ENCODE measurements around the gene KHDC4. TPM values are rescaled to one million over a fixed set of nuclear protein-coding genes. Genes with fewer than 3 reads are reported as not detected.

KHDC4 gene
- total and polyA plus RNA-seq, 2 of the 4 experiments (the other 2 are of a cell fraction), result 28.0 to 29.9 TPM

- peaks cover 5% of the 10 kb centered on the region; the same call in 1 of the 2 replicates for H3K4me1 ChIP-seq (ENCODE audit: control insufficient read depth, insufficient read depth, low read length)
- peaks cover 2% of the 10 kb centered on the region; the same call in 1 of the 2 replicates for H3K9me1 ChIP-seq (ENCODE audit: insufficient read depth, low read length)
- H2AK9ac ChIP-seq (replicated peaks; ENCODE audit: low read depth, low read length, poor library complexity), result peak within 1 kb of the TSS; percentile 99
- peak within 1 kb of the TSS; percentile 92 for H2AFZ ChIP-seq (replicated peaks; ENCODE audit: low read length, poor library complexity)
- BruUV-seq (replicated peaks), result no TSS peak
- CTCF ChIA-PET, result no interaction called here
- ATAC-seq (ENCODE audit: low read depth) (peak; percentile 89), DNase-seq (peak; percentile 72)
- H3K79me1 ChIP-seq (ENCODE audit: low read depth in 1 of 2, low read length in 2 of 2), result peaks cover 23 to 47% of the 10 kb centered on the region in 2 experiments
- peak within 1 kb of the TSS; percentile 92 for H3K4me2 ChIP-seq (ENCODE audit: low read depth, low read length)
- H2BK5ac ChIP-seq (ENCODE audit: low read depth, low read length, poor library complexity, severe bottlenecking), result peak within 1 kb of the TSS; percentile 88
- H3K4ac ChIP-seq (ENCODE audit: low read depth, low read length), result peak within 1 kb of the TSS; percentile 96
- peak within 1 kb of the TSS; percentile 70 for H3K4me3 ChIP-seq (ENCODE audit: insufficient read depth, low read depth, low read length)
- H3K18ac ChIP-seq (ENCODE audit: low read depth, low read length), result peak within 1 kb of the TSS; percentile 65
- H2BK120ac ChIP-seq (ENCODE audit: low read depth, low read length), result peak within 1 kb of the TSS; percentile 61
- H4K91ac ChIP-seq (ENCODE audit: insufficient read depth, low read depth, low read length), result peak within 1 kb of the TSS; percentile 77
- no peaks in the 10 kb centered on the region for H3K9me3 ChIP-seq (ENCODE audit: control insufficient read depth, insufficient read depth, low read length)
- peak within 1 kb of the TSS; percentile 11; the same call in 1 of the 2 replicates for H2BK20ac ChIP-seq (ENCODE audit: low read depth, low read length)
- POLR2A ChIA-PET (ENCODE audit: unreplicated experiment), result no interaction called here
- peak within 1 kb of the TSS; percentile 87 for H3K23ac ChIP-seq (ENCODE audit: low read depth, low read length)
- peak within 1 kb of the TSS; percentile 7; the same call in 1 of the 3 replicates for H2BK15ac ChIP-seq (ENCODE audit: low read depth, low read length)
- H3K27me3 ChIP-seq (ENCODE audit: control insufficient read depth, insufficient read depth, low read length), result no peaks in the 10 kb centered on the region
- H3K36me3 ChIP-seq (ENCODE audit: control insufficient read depth, insufficient read depth, low read length), result peaks cover 48% of the 10 kb centered on the region
- H3K56ac ChIP-seq (ENCODE audit: extremely low read depth, insufficient read depth, low read length), result peak within 1 kb of the TSS; percentile 86
- H3K9ac ChIP-seq (ENCODE audit: low read depth, low read length), result peak within 1 kb of the TSS; percentile 84
- in situ Hi-C loops (cut with MboI; ENCODE audit: low sequenced_read_pairs), result no loop called here
- dilution Hi-C loops (cut with HindIII; ENCODE audit: low sequenced_read_pairs, unreplicated experiment), result no loop called here
- WGBS, 2 experiments (ENCODE audit: extremely low coverage in 2 of 2, insufficient read length in 1 of 2), result 0% methylated on average over 8 of the region's 34 CpGs; no CpG with 5 or more reads in 1 of the 2 experiments
- H4K8ac ChIP-seq (ENCODE audit: low read depth in 2 of 2, low read length in 2 of 2), result peak within 1 kb of the TSS; percentile 49 to 91
- intact Hi-C loops (cut with micrococcal nuclease), result loop anchor here (2.0 kb wide), 1 partner anchor 55 kb away; the partner anchor contains the start of gene GON4L
- H2AK5ac ChIP-seq (ENCODE audit: low read depth, low read length), result peak within 1 kb of the TSS; percentile 98
- no peaks in the 10 kb centered on the region for H4K20me1 ChIP-seq (ENCODE audit: insufficient read depth, low read length)
- H3K14ac ChIP-seq (replicated peaks; ENCODE audit: low read depth, low read length), result peak within 1 kb of the TSS; percentile 93
- H4K5ac ChIP-seq (ENCODE audit: low read depth, low read length), result peak within 1 kb of the TSS; percentile 71
- H3K27ac ChIP-seq (ENCODE audit: insufficient read depth, low read length), result peak within 1 kb of the TSS; percentile 81
- TF ChIP-seq POLR2A (IDR thresholded peaks at IDR 0.05; ENCODE audit: low read depth, low read length) (peak; percentile 62), RCOR1 (IDR thresholded peaks at IDR 0.05; ENCODE audit: insufficient replicate concordance, low read length) (no peak), FOS (IDR thresholded peaks at IDR 0.05; ENCODE audit: low read depth, low read length) (no peak), CTCF (conservative IDR thresholded peaks at IDR 0.05; ENCODE audit: low read depth, low read length) (no peak), SMC3 (IDR thresholded peaks at IDR 0.05; ENCODE audit: low read depth, low read length) (no peak), USF2 (IDR thresholded peaks at IDR 0.05; ENCODE audit: low read depth, low read length) (no peak), MXI1 (IDR thresholded peaks at IDR 0.05; ENCODE audit: borderline replicate concordance, low read depth, low read length) (0 out of 2 replicates have a peak, but pooled peaks have one; percentile 14), CEBPB (IDR thresholded peaks at IDR 0.05; ENCODE audit: low read depth, low read length) (peak; percentile 3; the same call in 1 of the 2 replicates), NFE2L2 (IDR thresholded peaks at IDR 0.05; ENCODE audit: low read depth, low read length) (no peak), RFX5 (IDR thresholded peaks at IDR 0.05; ENCODE audit: low read depth, low read length) (no peak), CHD1 (IDR thresholded peaks at IDR 0.05; ENCODE audit: low read depth, low read length) (no peak), ELK1 (IDR thresholded peaks at IDR 0.05; ENCODE audit: borderline replicate concordance, low read depth, low read length) (no peak), BHLHE40 (IDR thresholded peaks at IDR 0.05; ENCODE audit: low read depth, low read length) (no peak)
Observed at GRCh38 chr1:155911156-155912055, 22.8 kb downstream of the KHDC4 start, which contains the start of gene RIT1. TSS of gene RIT1 (minus strand) at chr1:155911349. CDS start at chr1:155910761, 588 bp downstream.

Data from IMR-90 (cell line).